Measurements from ENCODE around the gene PSMD14. TPM values are rescaled to one million over a fixed set of nuclear protein-coding genes. Genes with fewer than 3 reads are reported as not detected.

PSMD14 gene

Small RNA genes lying within 50 kb of the gene (small RNA-seq; reads per million reads assigned to genes)
- not detected for gene RNA5SP108 (ENCODE audit: low read depth)
